HFF-Myc (cell line): Measurements from ENCODE around the gene KANK4.
A peak's percentile ranks its signal among the peaks of the same experiment; 100 is the strongest.

ENCODE experiments used
- DNase-seq: peaks from one replicate; pipeline ENCODE4 v3.0.0-alpha.2; 2011; ENCODE audit warnings: low read depth; ENCODE audit errors: extremely low read depth
- H3K4me3 ChIP-seq: replicated peaks from 2 replicates; pipeline ENCODE4 v1.5.1; 2011; ENCODE audit warnings: low read depth, mild to moderate bottlenecking, control low read depth, low read length
- CTCF ChIP-seq: IDR thresholded peaks from 2 replicates; pipeline ENCODE4 v1.5.1; 2012; ENCODE audit warnings: mild to moderate bottlenecking, low read depth, low read length, control low read depth; ENCODE audit errors: missing control alignments

Gene KANK4

GRCh38 chr1:62280960-62281465 is 38.2 kb downstream of the KANK4 start:
- no peak for DNase-seq
- TF ChIP-seq CTCF: no peak
- H3K4me3 ChIP-seq: no peak overlapping the region

GRCh38 chr1:62280150-62280549 is 39.1 kb downstream of the KANK4 start:
- TF ChIP-seq CTCF: no peak
- no peak overlapping the region for H3K4me3 ChIP-seq
- DNase-seq: no peak

GRCh38 chr1:62276791-62277190 is 42.4 kb downstream of the KANK4 start:
- no peak overlapping the region for H3K4me3 ChIP-seq
- TF ChIP-seq CTCF: no peak
- DNase-seq: no peak

- DNase-seq: no peak
- no peak for TF ChIP-seq CTCF
- H3K4me3 ChIP-seq: no peak overlapping the region
These were observed 44.4 kb downstream of the KANK4 start for GRCh38 chr1:62274496-62275485.

GRCh38 chr1:62273953-62274352 is 45.3 kb downstream of the KANK4 start:
- no peak for TF ChIP-seq CTCF
- no peak for DNase-seq
- no peak overlapping the region for H3K4me3 ChIP-seq

GRCh38 chr1:62271948-62272728 is 47.1 kb downstream of the KANK4 start:
- peak; percentile 30 for DNase-seq
- H3K4me3 ChIP-seq: no peak overlapping the region
- no peak for TF ChIP-seq CTCF
